ENCODE measurements around the gene LAMC3. TPM values are rescaled to one million over a fixed set of nuclear protein-coding genes. Genes with fewer than 3 reads are reported as not detected.

The LAMC3 gene
- total RNA-seq, 1 experiment from 2014 or later, result 0.28 TPM

DNA sequence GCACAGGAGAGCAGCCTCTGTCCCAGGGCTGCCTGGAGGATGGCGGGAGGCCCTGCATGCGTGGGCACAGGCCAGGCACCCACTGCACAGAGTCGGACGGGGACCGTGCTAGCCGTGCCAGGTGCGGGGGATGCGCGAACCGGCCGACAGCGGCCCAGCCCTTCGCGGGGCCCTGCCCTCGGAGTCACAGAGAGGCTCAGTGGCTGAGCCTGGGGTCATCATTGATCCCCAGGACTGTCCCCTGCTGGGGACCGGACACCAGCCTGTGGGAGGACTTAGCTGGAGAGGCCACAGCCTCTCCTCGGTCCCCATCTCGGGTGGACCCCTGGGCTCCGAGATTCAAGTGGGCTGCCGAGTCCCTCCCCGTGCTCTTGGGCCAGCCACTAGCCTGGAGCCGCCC, 19.1 kb upstream of the LAMC3 start:
- H3K9me3 ChIP-seq (ENCODE audit: low read depth, low read length, poor library complexity, severe bottlenecking), result no peaks in the 10 kb centered on the region
- H3K27me3 ChIP-seq (replicated peaks; ENCODE audit: insufficient read depth, low read depth, low read length, poor library complexity), result no peaks in the 10 kb centered on the region
- DNase-seq (ENCODE audit: low spot score), result no peak
- H3K27ac ChIP-seq (ENCODE audit: low read depth, low read length, poor library complexity, severe bottlenecking), result no peak overlapping the region
- no peak overlapping the region for H3K4me3 ChIP-seq (ENCODE audit: low read depth, low read length, poor library complexity, severe bottlenecking)
- CTCF ChIA-PET, result no interaction called here
- TF ChIP-seq, protein P1, sequence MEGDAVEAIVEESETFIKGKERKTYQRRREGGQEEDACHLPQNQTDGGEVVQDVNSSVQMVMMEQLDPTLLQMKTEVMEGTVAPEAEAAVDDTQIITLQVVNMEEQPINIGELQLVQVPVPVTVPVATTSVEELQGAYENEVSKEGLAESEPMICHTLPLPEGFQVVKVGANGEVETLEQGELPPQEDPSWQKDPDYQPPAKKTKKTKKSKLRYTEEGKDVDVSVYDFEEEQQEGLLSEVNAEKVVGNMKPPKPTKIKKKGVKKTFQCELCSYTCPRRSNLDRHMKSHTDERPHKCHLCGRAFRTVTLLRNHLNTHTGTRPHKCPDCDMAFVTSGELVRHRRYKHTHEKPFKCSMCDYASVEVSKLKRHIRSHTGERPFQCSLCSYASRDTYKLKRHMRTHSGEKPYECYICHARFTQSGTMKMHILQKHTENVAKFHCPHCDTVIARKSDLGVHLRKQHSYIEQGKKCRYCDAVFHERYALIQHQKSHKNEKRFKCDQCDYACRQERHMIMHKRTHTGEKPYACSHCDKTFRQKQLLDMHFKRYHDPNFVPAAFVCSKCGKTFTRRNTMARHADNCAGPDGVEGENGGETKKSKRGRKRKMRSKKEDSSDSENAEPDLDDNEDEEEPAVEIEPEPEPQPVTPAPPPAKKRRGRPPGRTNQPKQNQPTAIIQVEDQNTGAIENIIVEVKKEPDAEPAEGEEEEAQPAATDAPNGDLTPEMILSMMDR (conservative IDR thresholded peaks at IDR 0.05; ENCODE audit: low read depth, low read length), result no peak
- no peak for TF ChIP-seq EZH2 (IDR thresholded peaks at IDR 0.05; ENCODE audit: borderline replicate concordance, low read depth, low read length, poor library complexity, severe bottlenecking)
- no TSS peak for BruUV-seq (replicated peaks)
- POLR2A ChIA-PET (ENCODE audit: low non-redundant PET), result no interaction called here
- H3K36me3 ChIP-seq (ENCODE audit: insufficient read depth, low read length, poor library complexity, severe bottlenecking), result no peaks in the 10 kb centered on the region
- no peaks in the 10 kb centered on the region for H3K4me1 ChIP-seq (ENCODE audit: insufficient read depth, low read length, poor library complexity, severe bottlenecking)
- intact Hi-C loops (cut with micrococcal nuclease; ENCODE audit: unreplicated experiment), result no loop called here

- ChIA-PET CTCF (no interaction called here), POLR2A (ENCODE audit: low non-redundant PET) (no interaction called here)
- H3K4me3 ChIP-seq (ENCODE audit: low read depth, low read length, poor library complexity, severe bottlenecking), result no peak overlapping the region
- BruUV-seq (replicated peaks), result no TSS peak
- TF ChIP-seq, protein P1 (conservative IDR thresholded peaks at IDR 0.05; ENCODE audit: low read depth, low read length), result no peak
- no peak for TF ChIP-seq EZH2 (IDR thresholded peaks at IDR 0.05; ENCODE audit: borderline replicate concordance, low read depth, low read length, poor library complexity, severe bottlenecking)
- intact Hi-C loops (cut with micrococcal nuclease; ENCODE audit: unreplicated experiment), result no loop called here
- no peaks in the 10 kb centered on the region for H3K4me1 ChIP-seq (ENCODE audit: insufficient read depth, low read length, poor library complexity, severe bottlenecking)
- no peak for DNase-seq (ENCODE audit: low spot score)
- H3K9me3 ChIP-seq (ENCODE audit: low read depth, low read length, poor library complexity, severe bottlenecking), result no peaks in the 10 kb centered on the region
- H3K36me3 ChIP-seq (ENCODE audit: insufficient read depth, low read length, poor library complexity, severe bottlenecking), result no peaks in the 10 kb centered on the region
- H3K27me3 ChIP-seq (replicated peaks; ENCODE audit: insufficient read depth, low read depth, low read length, poor library complexity), result no peaks in the 10 kb centered on the region
- H3K27ac ChIP-seq (ENCODE audit: low read depth, low read length, poor library complexity, severe bottlenecking), result no peak overlapping the region
Observed at GRCh38 chr9:130990306-130990977, 18.5 kb upstream of the LAMC3 start.

- H3K36me3 ChIP-seq (ENCODE audit: insufficient read depth, low read length, poor library complexity, severe bottlenecking), result no peaks in the 10 kb centered on the region
- H3K27ac ChIP-seq (ENCODE audit: low read depth, low read length, poor library complexity, severe bottlenecking), result no peak overlapping the region
- CTCF ChIA-PET, result no interaction called here
- H3K4me1 ChIP-seq (ENCODE audit: insufficient read depth, low read length, poor library complexity, severe bottlenecking), result peaks cover 5% of the 10 kb centered on the region
- intact Hi-C loops (cut with micrococcal nuclease; ENCODE audit: unreplicated experiment), result no loop called here
- H3K4me3 ChIP-seq (ENCODE audit: low read depth, low read length, poor library complexity, severe bottlenecking), result no peak overlapping the region
- no peaks in the 10 kb centered on the region for H3K9me3 ChIP-seq (ENCODE audit: low read depth, low read length, poor library complexity, severe bottlenecking)
- POLR2A ChIA-PET (ENCODE audit: low non-redundant PET), result no interaction called here
- no TSS peak for BruUV-seq (replicated peaks)
- H3K27me3 ChIP-seq (replicated peaks; ENCODE audit: insufficient read depth, low read depth, low read length, poor library complexity), result no peaks in the 10 kb centered on the region
- TF ChIP-seq EZH2 (IDR thresholded peaks at IDR 0.05; ENCODE audit: borderline replicate concordance, low read depth, low read length, poor library complexity, severe bottlenecking), result no peak
- TF ChIP-seq, protein P1 (conservative IDR thresholded peaks at IDR 0.05; ENCODE audit: low read depth, low read length), result no peak
- no peak for DNase-seq (ENCODE audit: low spot score)
Observed at GRCh38 chr9:130990978-130991777, 17.8 kb upstream of the LAMC3 start.

Data from A673 (cell line).